B cell (primary cell): ENCODE measurements around the gene MXRA5. TPM values are rescaled to one million over a fixed set of nuclear protein-coding genes. Genes with fewer than 3 reads are reported as not detected.

Source experiments
- ATAC-seq: fragments of 200-7000 bp; cut with Tn5 transposase; one replicate; pipeline ENCODE4 v1.10.0; 2021; ENCODE audit warnings: low read depth, mild to moderate bottlenecking, moderate number of reproducible peaks, moderate library complexity
- CTCF ChIA-PET: fragments of 350-600 bp; sonication (Branson Sonifier 250); formaldehyde crosslinking; loops from one replicate; lab custom pipeline; 2021; ENCODE audit warnings: antibody characterized with exemption, inconsistent platforms; lab: Charles Lee
- POLR2A ChIA-PET: fragments of 350-600 bp; sonication (Branson Sonifier 250); formaldehyde crosslinking; loops from one replicate; lab custom pipeline; 2021; ENCODE audit warnings: antibody characterized with exemption; lab: Charles Lee
- DNase-seq: peaks from one replicate; pipeline ENCODE4 v3.0.0; 2013
- H2AFZ ChIP-seq: 2 replicates; pipeline ENCODE4 v1.6.1; 2012; ENCODE audit warnings: mild to moderate bottlenecking, low read depth, low read length; ENCODE audit not compliant: insufficient read depth, poor library complexity, severe bottlenecking
- H3K27ac ChIP-seq, 2 donors: 1 replicate in 1 of 2; 2 replicates in 1 of 2; pipeline ENCODE4 v1.5.1; 2012 to 2013; ENCODE audit warnings: low read length in 2 of 2, mild to moderate bottlenecking in 2 of 2, moderate library complexity in 1 of 2
- H3K27me3 ChIP-seq, 4 experiments: fragments of 200-600 bp in 1 of 4; sonication (generic) in 1 of 4; replicated peaks in 1 of 4; 1 replicate in 2 of 4; 2 replicates in 2 of 4; pipeline versions ENCODE4 v1.6.1 to v1.7.0; 2013 to 2016; ENCODE audit warnings: low read length in 3 of 4, mild to moderate bottlenecking in 2 of 4, mixed read lengths in 1 of 4, moderate library complexity in 1 of 4; ENCODE audit not compliant: insufficient read depth in 4 of 4, control insufficient read depth in 3 of 4; ENCODE audit errors: control extremely low read depth in 1 of 4
- H3K36me3 ChIP-seq, 2 experiments: replicated peaks in 1 of 2; 1 replicate in 1 of 2; 2 replicates in 1 of 2; pipeline versions ENCODE4 v1.6.1 to v1.7.1; 2013; ENCODE audit warnings: low read length in 1 of 2; ENCODE audit not compliant: insufficient read depth in 2 of 2, control insufficient read depth in 1 of 2; ENCODE audit errors: control extremely low read depth in 1 of 2, extremely low read depth in 1 of 2
- H3K4me1 ChIP-seq, 2 donors: fragments of 200-600 bp in 1 of 2; sonication (generic) in 1 of 2; 1 replicate in 1 of 2; 2 replicates in 1 of 2; pipeline versions ENCODE4 v1.5.1 to v1.6.1; 2013 to 2017; ENCODE audit warnings: low read length in 2 of 2; ENCODE audit not compliant: control insufficient read depth in 2 of 2, insufficient read depth in 2 of 2
- H3K4me2 ChIP-seq: replicated peaks from 2 replicates; pipeline ENCODE3; 2012; ENCODE audit warnings: mild to moderate bottlenecking, low read depth, low read length; ENCODE audit not compliant: poor library complexity, severe bottlenecking
- H3K4me3 ChIP-seq, 5 experiments: fragments of 200-600 bp in 1 of 5; sonication (generic) in 1 of 5; 1 replicate in 3 of 5; 2 replicates in 2 of 5; pipeline versions ENCODE4 v1.5.1 to v1.7.0; 2011 to 2016; ENCODE audit warnings: low read length in 4 of 5, mild to moderate bottlenecking in 4 of 5, low read depth in 2 of 5, control low read depth in 1 of 5, moderate library complexity in 1 of 5; ENCODE audit not compliant: insufficient read depth in 1 of 5; ENCODE audit errors: control extremely low read depth in 1 of 5, extremely low read depth in 1 of 5
- H3K79me2 ChIP-seq: fragments of 200-600 bp; sonication (generic); one replicate; pipeline ENCODE4 v1.6.0; 2016; ENCODE audit warnings: low read length; ENCODE audit not compliant: control insufficient read depth, insufficient read depth
- H3K9ac ChIP-seq: fragments of 200-600 bp; sonication (generic); 2 replicates; pipeline ENCODE4 v1.6.1; 2017; ENCODE audit warnings: mild to moderate bottlenecking, low read length, moderate library complexity
- H3K9me3 ChIP-seq, 3 donors: one replicate each; pipeline versions ENCODE4 v1.6.1 to v1.7.1; 2013; ENCODE audit warnings: low read length in 2 of 3; ENCODE audit not compliant: control insufficient read depth in 2 of 3, insufficient read depth in 1 of 3; ENCODE audit errors: control extremely low read depth in 1 of 3
- H4K20me1 ChIP-seq: 2 replicates; pipeline ENCODE4 v1.6.0; 2012; ENCODE audit warnings: mild to moderate bottlenecking, low read length; ENCODE audit not compliant: insufficient read depth, control insufficient read depth, poor library complexity, severe bottlenecking
- H3K27ac Mint-ChIP-seq: one replicate; pipeline ENCODE4 v1.8.0; 2021; ENCODE audit warnings: mixed read lengths
- H3K27me3 Mint-ChIP-seq: one replicate; pipeline ENCODE4 v1.8.0; 2021; ENCODE audit warnings: mixed read lengths
- H3K4me1 Mint-ChIP-seq: one replicate; pipeline ENCODE4 v1.8.0; 2021; ENCODE audit warnings: mixed read lengths
- H3K4me3 Mint-ChIP-seq: one replicate; pipeline ENCODE4 v1.8.0; 2021; ENCODE audit warnings: mixed read lengths
- H3K9me3 Mint-ChIP-seq: one replicate; pipeline ENCODE4 v1.8.0; 2022; ENCODE audit warnings: mixed read lengths; ENCODE audit not compliant: insufficient read depth
- CTCF ChIP-seq: fragments of 200-600 bp; IDR thresholded peaks from one replicate; pipeline ENCODE4 v1.8.0; 2022; ENCODE audit warnings: antibody characterized with exemption, mild to moderate bottlenecking
- EZH2 ChIP-seq: IDR thresholded peaks from 2 replicates; pipeline ENCODE4 v1.6.1; 2012; ENCODE audit warnings: borderline replicate concordance, low read depth, mild to moderate bottlenecking, moderate library complexity, low read length; ENCODE audit not compliant: insufficient read depth, poor library complexity, severe bottlenecking
- WGBS: methylation state at CpG from one replicate; pipeline ENCODE4 v1.1.5; 2013; ENCODE audit warnings: missing lambda C conversion rate; ENCODE audit not compliant: insufficient coverage; 5-methylcytosine and 5-hydroxymethylcytosine counted together
- intact Hi-C: fragments of 100-400 bp; cut with micrococcal nuclease; formaldehyde crosslinking; loops from one replicate; pipeline ENCODE4 v1.10.0; 2022
- polyA plus RNA-seq: library from polyadenylated mRNA; depleted of rRNA; stranded (reverse); fragments of >200 nt; gene quantifications from 2 replicates; pipeline ENCODE4 v1.2.3, GENCODE V29; 2012
- total RNA-seq, 2 donors: library from RNA; stranded (reverse); fragments of 120-200 nt in 1 of 2; gene quantifications; 1 replicate in 1 of 2; 2 replicates in 1 of 2; pipeline versions ENCODE4 v1.2.3 to v1.2.4, GENCODE V29; 2013 to 2022

Gene MXRA5
- total and polyA plus RNA-seq, 2 donors (not counting 1 experiment from before 2014, with no cell fraction given): not detected

GRCh38 chrX:3271834-3272186, 74.6 kb downstream of the MXRA5 start:
- Mint-ChIP-seq H3K27ac (no peak overlapping the region), H3K9me3 (no peaks in the 10 kb centered on the region)

GRCh38 chrX:3271183-3271833, 75.1 kb downstream of the MXRA5 start:
- Histone ChIP-seq H3K27me3 (no peaks in the 10 kb centered on the region), H3K4me1 (no peaks in the 10 kb centered on the region), H3K4me2 (no peak overlapping the region), H2AFZ (no peak overlapping the region), H3K79me2 (no peaks in the 10 kb centered on the region), H3K27ac (no peak overlapping the region), H3K9ac (no peak overlapping the region), H3K36me3 (no peaks in the 10 kb centered on the region), H4K20me1 (no peaks in the 10 kb centered on the region), H3K9me3 (no peaks in the 10 kb centered on the region), H3K4me3 (no peak overlapping the region)
- ATAC-seq (no peak), DNase-seq (no peak)
- H3K27me3 Mint-ChIP-seq: no peaks in the 10 kb centered on the region
- WGBS: 52% methylated on average over 5 of the region's 12 CpGs
- no peak for TF ChIP-seq EZH2
- no peak for TF ChIP-seq CTCF
- ChIA-PET CTCF (no interaction called here), POLR2A (no interaction called here)
- no peak overlapping the region for H3K27ac Mint-ChIP-seq
- no peaks in the 10 kb centered on the region for H3K9me3 Mint-ChIP-seq
- intact Hi-C loops: no loop called here
- no peaks in the 10 kb centered on the region for H3K4me1 Mint-ChIP-seq
- H3K4me3 Mint-ChIP-seq: no peak overlapping the region

More at GRCh38 chrX:3271834-3272186, 74.6 kb downstream of the MXRA5 start:
- Mint-ChIP-seq H3K4me1 (no peaks in the 10 kb centered on the region), H3K27me3 (no peaks in the 10 kb centered on the region), H3K4me3 (no peak overlapping the region)
- no peaks in the 10 kb centered on the region for H3K4me1 ChIP-seq
- H3K4me3 ChIP-seq: no peak overlapping the region
- H4K20me1 ChIP-seq: no peaks in the 10 kb centered on the region
- H2AFZ ChIP-seq: no peak overlapping the region
- no peaks in the 10 kb centered on the region for H3K79me2 ChIP-seq
- DNase-seq (no peak), ATAC-seq (no peak)
- H3K27ac ChIP-seq: no peak overlapping the region
- no peak overlapping the region for H3K4me2 ChIP-seq
- TF ChIP-seq EZH2 (no peak), CTCF (no peak)
- ChIA-PET POLR2A (no interaction called here), CTCF (no interaction called here)
- no peak overlapping the region for H3K9ac ChIP-seq
- H3K9me3 ChIP-seq: no peaks in the 10 kb centered on the region
- H3K36me3 ChIP-seq: no peaks in the 10 kb centered on the region
- no CpG with 5 or more reads among the region's 6 CpGs for WGBS
- H3K27me3 ChIP-seq: no peaks in the 10 kb centered on the region
- intact Hi-C loops: no loop called here
